Ramos (cell line): ENCODE results near the gene PPP1R12A.
"Not testable (repeated sequence)": the region's sequence is repeated elsewhere in the genome, so short reads cannot be mapped to it uniquely, and the experiment has no call there.

Experiments
- in situ Hi-C: fragments of 300-500 bp; cut with MboI; formaldehyde crosslinking; loops from one replicate; pipeline ENCODE4 v1.14.3; 2022; ENCODE audit warnings: low sequenced_read_pairs; ENCODE audit not compliant: unreplicated experiment

Gene PPP1R12A

GRCh38 chr12:79847417-79847816 is 87.5 kb downstream of the PPP1R12A start:
- in situ Hi-C loops: no loop called here

GRCh38 chr12:79844693-79845092 is 90.2 kb downstream of the PPP1R12A start:
- in situ Hi-C loops: no loop called here

- in situ Hi-C loops: no loop called here
Observed at GRCh38 chr12:79843978-79844377, 90.9 kb downstream of the PPP1R12A start.

GRCh38 chr12:79842630-79843029 is 92.3 kb downstream of the PPP1R12A start:
- in situ Hi-C loops: no loop called here

- in situ Hi-C loops: no loop called here
Observed at GRCh38 chr12:79841878-79842265, 93.0 kb downstream of the PPP1R12A start.

- in situ Hi-C loops: no loop called here
Observed at GRCh38 chr12:79841248-79841877, 93.5 kb downstream of the PPP1R12A start.

GRCh38 chr12:79838359-79838758 is 96.5 kb downstream of the PPP1R12A start:
- in situ Hi-C loops: no loop called here

- in situ Hi-C loops: no loop called here
Observed at GRCh38 chr12:79837575-79837974, 97.3 kb downstream of the PPP1R12A start.

GRCh38 chr12:79835377-79835843 is 99.5 kb downstream of the PPP1R12A start:
- in situ Hi-C loops: no loop called here

GRCh38 chr12:79834712-79835376 is 100.1 kb downstream of the PPP1R12A start:
- in situ Hi-C loops: no loop called here

GRCh38 chr12:79830440-79830839 is 104.5 kb downstream of the PPP1R12A start:
- in situ Hi-C loops: no loop called here

GRCh38 chr12:79828924-79829323 is 106.0 kb downstream of the PPP1R12A start:
- in situ Hi-C loops: no loop called here

GRCh38 chr12:79827484-79827883 is 107.4 kb downstream of the PPP1R12A start:
- in situ Hi-C loops: no loop called here

- in situ Hi-C loops: no loop called here
Observed at GRCh38 chr12:79826267-79827128, 108.4 kb downstream of the PPP1R12A start.

- in situ Hi-C loops: no loop called here
Observed at GRCh38 chr12:79822475-79822874, 112.4 kb downstream of the PPP1R12A start.

- in situ Hi-C loops: no loop called here
Observed at GRCh38 chr12:79818856-79819255, 116.0 kb downstream of the PPP1R12A start.

- in situ Hi-C loops: not testable (repeated sequence)
Observed at GRCh38 chr12:79784366-79785065, 150.4 kb downstream of the PPP1R12A start.

- in situ Hi-C loops: no loop called here
Observed at GRCh38 chr12:79782172-79782900, 152.6 kb downstream of the PPP1R12A start.

- in situ Hi-C loops: no loop called here
Observed at GRCh38 chr12:79778802-79779448, 156.0 kb downstream of the PPP1R12A start.
